ENCODE measurements around the gene KIAA1549.
"Not testable (repeated sequence)": the region's sequence is repeated elsewhere in the genome, so short reads cannot be mapped to it uniquely, and the experiment has no call there.

The KIAA1549 gene

GRCh38 chr7:138843632-138844580, 137.3 kb downstream of the KIAA1549 start:
- DNase-seq = no peak

GRCh38 chr7:138842111-138842510, 139.1 kb downstream of the KIAA1549 start:
- no peak for DNase-seq

GRCh38 chr7:138838166-138838565, 143.0 kb downstream of the KIAA1549 start:
- DNase-seq = no peak

GRCh38 chr7:138837627-138838026, 143.6 kb downstream of the KIAA1549 start:
- no peak for DNase-seq

GRCh38 chr7:138835087-138835486, 146.1 kb downstream of the KIAA1549 start:
- no peak for DNase-seq

- no peak for DNase-seq
Measured at GRCh38 chr7:138834583-138834982, 146.6 kb downstream of the KIAA1549 start.

- no peak for DNase-seq
Measured at GRCh38 chr7:138833596-138833995, 147.6 kb downstream of the KIAA1549 start.

GRCh38 chr7:138832966-138833365, 148.2 kb downstream of the KIAA1549 start:
- DNase-seq = no peak

GRCh38 chr7:138829335-138829734, 151.9 kb downstream of the KIAA1549 start:
- no peak for DNase-seq

GRCh38 chr7:138828302-138828701, 152.9 kb downstream of the KIAA1549 start:
- DNase-seq = no peak

GRCh38 chr7:138825049-138825721, 156.0 kb downstream of the KIAA1549 start:
- DNase-seq = no peak

- no peak for DNase-seq
Measured at GRCh38 chr7:138822867-138823535, 158.2 kb downstream of the KIAA1549 start.

- DNase-seq = no peak
Measured at GRCh38 chr7:138821912-138822311, 159.3 kb downstream of the KIAA1549 start.

- DNase-seq = no peak
Measured at GRCh38 chr7:138819625-138820024, 161.6 kb downstream of the KIAA1549 start.

GRCh38 chr7:138816650-138817049, 164.5 kb downstream of the KIAA1549 start:
- no peak for DNase-seq

GRCh38 chr7:138814816-138815332, 166.3 kb downstream of the KIAA1549 start:
- no peak for DNase-seq

GRCh38 chr7:138813945-138814344, 167.2 kb downstream of the KIAA1549 start:
- no peak for DNase-seq

GRCh38 chr7:138811327-138811726, 169.9 kb downstream of the KIAA1549 start:
- not testable (repeated sequence) for DNase-seq

- no peak for DNase-seq
Measured at GRCh38 chr7:138809346-138809745, 171.8 kb downstream of the KIAA1549 start.

GRCh38 chr7:138804618-138805017, 176.6 kb downstream of the KIAA1549 start:
- DNase-seq = no peak

GRCh38 chr7:138802706-138803105, 178.5 kb downstream of the KIAA1549 start:
- DNase-seq = no peak

GRCh38 chr7:138801256-138801655, 179.9 kb downstream of the KIAA1549 start:
- no peak for DNase-seq

GRCh38 chr7:138799336-138800000, 181.7 kb downstream of the KIAA1549 start:
- DNase-seq = no peak
